NCI-H345 (cell line): Measurements from ENCODE around the gene FAM181A.
A peak's percentile ranks its signal among the peaks of the same experiment; 100 is the strongest.

Experiments used
- DNase-seq: peaks from one replicate; lab custom pipeline; 2025; lab: John Stamatoyannopoulos, UW

FAM181A gene

DNA sequence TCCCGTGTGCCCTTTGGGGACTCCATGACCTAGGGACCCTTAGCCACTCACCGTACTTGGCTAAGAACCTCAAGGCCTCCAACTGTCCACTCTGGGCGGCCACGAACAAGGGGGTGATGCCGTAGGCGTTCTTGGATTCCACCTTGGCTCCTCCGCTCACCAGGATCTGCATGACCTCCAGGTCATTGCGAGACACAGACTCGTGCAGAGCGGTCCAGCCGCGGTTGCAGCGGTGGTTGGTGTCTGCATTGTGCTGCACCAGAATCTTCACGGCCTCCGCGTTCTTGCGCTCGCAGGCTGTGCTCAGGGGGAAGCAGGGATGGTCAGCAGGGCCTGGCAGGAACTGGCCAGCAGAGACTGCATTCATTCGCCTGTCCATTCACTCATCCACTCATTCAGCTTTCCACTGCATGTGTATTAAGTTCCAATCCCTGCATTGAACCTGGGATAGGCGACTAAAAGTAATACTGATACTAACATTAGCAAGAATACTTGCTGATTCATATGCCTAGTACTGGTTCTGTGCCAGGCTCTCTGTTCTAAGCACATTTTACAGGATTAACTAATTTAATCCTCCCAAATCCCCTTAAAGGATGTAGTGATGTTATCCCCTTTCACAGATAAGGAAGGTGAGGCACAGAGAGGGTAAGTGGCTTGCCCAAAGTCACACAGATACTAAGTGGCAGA lies 23.9 kb downstream of the FAM181A start:
- DNase-seq, result no peak

DNA sequence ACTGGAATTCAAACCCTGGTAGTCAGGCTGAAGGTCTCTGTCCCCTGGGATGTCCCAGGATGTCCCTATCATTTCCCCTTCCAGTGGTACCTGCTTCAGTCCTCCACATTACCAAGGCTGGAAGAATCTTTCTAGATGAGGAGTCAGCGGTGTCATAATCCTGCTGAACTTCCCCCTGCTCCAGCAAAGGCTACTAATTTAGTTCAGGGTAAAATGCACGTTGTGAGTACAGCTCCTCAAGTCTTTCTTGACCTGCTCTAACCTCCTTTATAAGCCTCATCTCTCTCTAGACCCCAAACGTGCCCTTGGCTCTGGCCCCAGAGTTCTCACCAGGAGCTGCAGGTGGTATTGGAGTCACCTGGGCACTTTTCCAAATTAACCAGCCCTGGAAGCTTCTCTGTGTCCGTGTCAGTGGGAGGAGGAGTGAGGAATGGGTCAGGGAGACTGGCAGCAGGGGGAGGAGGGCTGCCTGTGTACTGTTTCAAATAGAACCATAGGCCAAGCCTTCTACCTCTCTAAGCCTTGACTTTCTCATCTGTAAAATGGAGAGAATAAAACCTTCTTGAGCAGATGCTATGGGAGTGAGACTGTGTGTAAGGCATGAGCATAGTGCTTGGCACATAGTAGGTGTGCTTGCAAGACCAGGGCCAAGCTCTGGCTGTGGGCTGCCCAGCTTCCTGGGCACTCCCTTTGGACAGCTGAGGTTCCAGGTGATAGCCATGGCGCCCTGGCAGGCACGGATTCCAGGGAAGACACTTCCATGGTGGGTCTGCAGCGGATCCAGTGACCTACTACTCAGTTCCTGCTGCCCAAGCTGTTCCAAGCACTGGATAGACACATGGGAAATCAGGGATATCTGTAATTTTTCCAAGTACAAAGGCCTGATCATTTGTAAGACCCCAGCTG lies 24.7 kb downstream of the FAM181A start:
- DNase-seq, result no peak

DNA sequence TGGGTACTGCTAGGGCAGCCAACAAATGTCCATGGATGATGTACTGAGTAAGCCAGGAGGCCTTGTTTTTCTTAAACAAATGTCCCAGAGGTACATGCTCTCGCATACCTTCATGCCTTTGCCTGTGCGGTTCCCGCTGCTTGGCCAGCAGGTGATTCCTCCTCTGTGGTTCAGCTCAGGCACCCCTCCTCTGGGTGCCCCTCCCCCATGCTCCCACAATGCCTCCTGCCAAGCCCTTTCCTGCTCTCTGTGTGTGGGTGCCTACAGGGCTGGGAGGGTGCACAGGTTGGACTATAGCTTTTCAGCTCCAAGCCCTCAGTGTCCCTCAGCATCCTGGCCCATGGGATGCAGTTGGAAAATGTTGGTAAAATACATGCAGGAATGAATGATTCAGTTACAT lies 25.7 kb downstream of the FAM181A start:
- DNase-seq, result no peak

DNA sequence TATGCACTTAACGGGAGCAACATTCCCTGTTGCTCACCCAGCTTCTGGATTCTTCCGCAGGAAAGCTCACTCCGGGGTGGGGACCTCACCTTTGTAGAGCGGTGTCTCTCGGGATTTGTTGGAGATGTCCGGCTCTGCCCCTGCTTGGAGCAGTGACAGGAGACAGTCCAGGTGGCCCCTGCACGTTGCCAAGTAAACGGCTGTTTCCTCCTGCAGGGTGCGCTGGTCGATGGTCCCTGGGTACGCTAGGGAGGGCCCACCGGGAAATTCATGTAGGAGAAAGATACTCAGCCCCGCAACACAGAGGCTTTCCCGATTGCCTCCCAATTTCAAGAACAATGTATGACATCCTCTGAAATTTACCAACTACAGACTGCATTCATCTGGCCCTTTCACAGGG lies 26.1 kb downstream of the FAM181A start:
- no peak for DNase-seq

DNA sequence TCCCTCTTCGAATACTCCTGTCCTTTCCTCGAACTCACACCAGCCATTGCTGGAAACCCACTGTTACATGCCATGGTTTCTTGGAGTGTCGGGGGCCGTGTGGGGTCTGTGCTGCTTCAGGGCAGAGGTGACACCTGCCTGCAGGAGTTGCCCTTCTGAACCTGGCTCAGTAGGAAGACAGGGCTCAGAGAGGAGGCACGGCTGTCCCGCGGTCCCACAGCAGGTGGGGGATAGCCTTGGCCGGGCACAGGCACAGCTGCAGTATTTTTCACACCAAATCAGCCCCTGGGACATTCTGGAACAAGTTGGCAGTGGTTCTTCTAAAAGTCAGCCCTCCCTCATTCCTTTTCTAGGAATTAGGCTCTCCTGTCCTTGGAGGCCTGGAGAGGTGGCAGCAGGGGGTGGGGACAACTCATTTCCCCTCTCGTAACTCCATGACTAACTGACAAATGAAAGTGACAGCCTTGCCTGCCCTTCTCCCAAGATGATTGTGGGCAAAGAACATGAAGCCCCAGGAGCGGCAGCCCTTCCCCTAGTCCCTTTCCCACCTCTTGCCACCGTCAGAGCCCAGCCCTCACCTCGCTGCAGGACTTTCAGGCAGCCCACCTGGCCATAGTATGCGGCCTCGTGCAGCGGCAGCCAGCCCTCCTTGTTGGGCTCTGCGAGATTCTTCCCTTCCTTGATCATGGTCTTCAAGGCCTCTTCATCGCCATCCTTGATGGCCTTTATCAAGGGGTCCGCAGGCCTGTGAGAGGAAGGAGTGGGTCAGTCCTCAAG lies 26.8 kb downstream of the FAM181A start:
- no peak for DNase-seq

DNA sequence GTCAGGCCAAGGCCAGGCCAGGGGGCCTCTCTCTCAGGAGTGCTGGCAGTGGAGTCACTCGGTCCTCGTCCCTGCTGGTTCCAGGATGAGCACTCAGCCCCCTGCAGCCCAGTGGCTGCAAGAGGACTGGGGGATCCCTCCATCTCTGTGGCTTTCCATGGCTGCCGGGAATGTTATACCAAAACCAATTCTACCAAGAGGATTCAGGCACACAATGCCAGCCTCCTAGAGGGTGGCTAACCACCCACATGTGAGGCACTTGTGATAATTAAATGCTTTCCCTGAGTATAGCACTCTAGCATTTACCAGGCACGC lies 27.3 kb downstream of the FAM181A start:
- no peak for DNase-seq

DNA sequence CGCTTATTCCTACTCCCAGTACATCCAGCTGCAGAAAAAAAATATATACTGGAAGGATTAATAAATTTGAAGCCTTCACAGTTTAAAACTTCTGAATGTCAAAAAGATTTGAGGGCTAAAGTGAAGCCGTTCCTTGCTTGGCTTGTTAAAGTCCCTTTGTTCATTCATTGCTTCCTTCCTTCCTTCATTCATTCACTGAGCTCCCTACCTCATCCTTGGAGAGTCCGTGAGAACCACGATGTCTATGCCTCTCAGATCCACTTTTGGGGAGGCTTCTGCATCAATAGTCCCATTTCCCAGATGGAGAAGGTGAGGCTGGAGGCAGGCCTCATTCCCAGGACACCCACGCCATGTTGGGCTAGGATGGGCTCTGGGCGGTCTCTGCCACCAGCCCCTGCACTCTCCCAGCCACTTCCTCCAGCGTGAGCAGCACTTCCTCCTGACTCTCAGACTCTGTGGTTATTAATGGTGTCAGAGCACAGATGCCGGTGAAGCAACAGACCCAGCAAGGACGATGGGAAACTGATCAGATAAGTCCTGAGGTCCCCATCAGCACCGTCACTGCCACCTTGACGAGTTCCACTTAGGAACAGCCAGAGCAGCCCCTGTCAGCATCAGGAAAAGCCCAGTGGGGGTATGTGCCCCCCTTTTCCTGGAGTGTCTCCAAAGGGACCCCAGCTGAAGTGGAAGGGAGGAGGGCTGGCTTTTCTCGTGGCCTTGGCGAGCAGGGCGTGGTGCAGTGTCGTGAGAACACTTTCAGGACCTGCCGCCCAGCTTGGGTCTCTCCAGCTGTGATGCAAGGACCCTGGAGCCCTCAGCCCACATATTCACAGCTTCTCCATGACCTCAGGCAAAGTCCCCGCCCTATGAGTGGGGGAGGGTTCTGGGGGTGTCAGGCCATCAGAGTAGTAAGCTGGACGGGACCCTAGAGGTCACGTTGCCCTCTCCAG lies 28.0 kb downstream of the FAM181A start:
- no peak for DNase-seq

DNA sequence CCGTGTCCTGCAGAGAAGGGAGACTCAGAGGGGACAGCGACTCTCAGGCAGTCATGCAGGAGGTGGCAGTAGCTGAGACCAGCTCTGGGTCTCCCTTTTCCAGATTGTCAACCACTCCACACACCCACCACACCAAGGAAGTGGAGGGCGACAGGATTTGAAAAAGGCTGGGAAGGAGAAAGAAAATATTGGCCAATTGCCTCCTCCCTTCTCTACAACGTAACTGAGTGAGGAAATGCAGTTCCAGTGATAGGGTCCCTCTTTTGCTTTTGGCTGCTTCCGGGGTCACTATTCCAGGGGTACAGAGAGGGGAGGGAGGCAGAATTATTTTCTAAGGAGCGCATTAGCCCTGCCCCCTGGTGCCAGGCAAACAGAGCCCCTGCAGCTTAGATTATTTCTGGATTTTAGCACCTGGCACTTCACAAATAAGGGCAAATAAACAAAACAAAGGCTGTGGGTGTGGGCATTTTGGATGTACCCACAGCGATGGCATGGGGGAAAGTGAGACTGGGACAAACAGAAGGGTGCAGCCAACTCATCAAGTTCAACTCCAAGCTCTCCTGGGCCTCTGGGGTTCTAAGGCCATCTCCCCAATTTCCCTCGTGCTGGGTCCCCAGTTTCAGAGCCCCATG lies 28.8 kb downstream of the FAM181A start:
- DNase-seq, result peak; percentile 57

DNA sequence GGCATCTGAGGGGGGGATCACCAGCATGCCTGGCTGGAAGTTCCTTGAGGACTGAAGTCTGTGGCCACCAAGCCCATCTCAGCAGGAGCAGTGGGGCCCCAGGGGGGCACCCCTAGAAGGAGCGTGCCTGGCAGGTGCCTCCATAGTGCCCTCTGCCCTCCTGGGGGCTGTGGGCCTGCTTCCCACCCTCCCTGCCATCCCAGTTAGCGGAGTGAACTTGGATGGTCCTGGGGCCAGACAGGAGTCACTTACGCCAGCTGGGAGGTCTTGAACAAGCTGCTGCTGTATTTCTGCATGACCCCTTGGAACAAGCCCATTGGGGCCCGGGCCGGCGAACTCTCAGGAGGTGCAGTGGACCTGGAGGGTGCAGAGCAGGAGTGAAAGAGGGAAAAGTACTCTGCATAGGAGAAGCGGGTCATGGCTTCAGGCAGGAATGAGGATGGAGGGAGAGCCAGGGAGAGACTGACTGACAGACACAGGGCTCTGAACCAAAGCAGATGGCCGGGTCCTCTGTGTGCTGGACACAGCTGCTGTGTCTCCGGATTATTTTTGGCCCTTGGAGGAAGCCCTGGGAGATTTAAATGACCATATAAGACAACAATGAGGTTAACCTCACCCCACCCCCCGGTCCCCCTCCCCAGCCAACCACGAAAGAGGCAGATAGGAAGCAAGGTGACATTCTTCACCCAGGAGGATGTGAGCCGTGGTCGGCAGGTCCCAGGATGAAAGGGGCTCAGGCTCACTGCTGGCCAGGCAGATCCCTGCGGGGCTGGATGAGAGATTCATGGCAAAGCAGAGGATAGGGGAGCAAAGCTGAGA lies 29.6 kb downstream of the FAM181A start:
- no peak for DNase-seq

DNA sequence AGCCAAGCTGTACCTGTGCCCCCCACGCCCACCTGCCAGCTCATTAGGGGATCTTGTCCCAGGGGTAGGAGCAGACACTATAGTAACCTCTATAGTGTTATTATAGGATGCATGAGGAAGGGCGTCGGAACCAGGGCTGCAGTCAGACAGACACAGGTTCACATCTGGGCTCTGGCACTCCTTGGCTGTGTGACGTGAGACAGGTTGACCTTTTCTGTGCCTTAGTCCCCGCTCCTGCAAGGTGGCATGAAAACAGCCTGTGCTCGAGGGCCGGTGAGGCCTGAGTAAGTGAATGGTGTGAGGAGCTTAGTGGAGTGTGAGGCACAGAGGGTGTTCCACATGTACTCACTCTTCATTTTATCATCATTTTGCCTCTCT lies 30.2 kb downstream of the FAM181A start:
- DNase-seq, result no peak

DNA sequence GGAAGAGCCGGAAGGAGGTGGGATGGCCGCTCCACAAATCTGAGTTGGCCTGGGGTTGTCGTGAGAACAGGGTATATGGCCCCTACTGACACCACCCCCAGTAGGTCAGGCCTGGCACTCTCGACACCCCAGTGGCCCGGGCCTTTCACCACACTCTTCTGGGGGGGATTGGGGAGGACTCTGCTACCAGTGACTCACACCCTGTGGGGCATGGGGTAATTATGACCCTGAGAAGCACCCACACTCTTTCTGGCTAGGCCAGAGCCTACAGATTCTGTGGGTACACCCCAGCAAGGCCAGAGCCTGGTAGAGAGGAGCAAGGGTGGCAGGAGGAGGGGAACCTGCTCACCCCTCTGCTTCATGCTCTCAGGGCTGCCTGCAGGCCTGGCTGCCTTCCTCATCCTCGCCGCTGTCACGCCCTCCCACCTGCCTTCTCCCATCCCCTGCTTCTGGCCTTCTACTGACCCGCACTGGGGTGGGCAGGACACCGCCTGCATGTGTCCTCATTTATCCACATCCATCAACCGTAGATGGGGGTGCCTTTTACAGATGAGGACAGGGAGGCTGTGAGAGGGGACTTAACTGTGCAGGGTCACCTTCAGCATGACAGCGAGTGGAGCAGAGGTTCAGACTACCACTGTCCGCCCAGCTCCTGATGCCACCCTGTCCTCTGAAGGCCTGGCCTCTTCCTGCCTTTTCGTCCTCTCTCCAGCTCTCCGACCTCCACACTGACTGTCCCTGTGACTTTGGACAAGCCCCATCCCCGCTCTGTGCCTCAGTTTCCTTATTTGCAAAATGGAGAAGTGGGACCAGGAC lies 30.8 kb downstream of the FAM181A start:
- no peak for DNase-seq

DNA sequence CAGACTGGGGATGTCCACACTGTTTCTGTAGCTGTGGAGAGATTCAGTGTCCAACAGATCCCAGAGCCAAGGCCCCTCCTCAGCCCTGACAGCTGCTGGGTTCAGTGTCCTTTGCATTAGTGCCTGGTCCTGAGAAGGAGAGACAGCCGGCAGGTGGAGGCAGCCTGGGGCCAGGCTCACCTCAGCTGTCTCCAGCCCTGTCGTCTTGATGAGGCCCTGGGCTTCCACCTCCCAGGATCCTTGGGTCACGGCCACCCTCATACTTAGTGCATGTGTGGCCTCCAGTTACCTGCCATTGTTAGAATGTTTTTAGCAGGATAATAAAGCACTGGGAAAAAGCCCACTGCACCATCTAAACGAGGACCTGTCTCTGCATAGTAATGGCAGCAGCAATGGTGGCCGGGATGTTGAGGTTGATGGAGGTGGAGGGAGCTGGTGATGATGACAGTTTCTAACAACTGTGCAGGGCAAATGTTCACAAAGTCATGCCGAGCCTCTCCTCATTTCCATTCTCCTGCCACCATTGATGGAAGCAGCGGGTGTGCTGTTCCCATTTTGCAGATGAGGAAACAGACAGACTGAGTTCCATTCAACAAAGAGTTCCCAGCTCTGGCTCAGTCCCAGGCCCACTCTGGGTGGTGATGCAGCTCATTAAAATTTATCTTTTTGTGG lies 31.6 kb downstream of the FAM181A start:
- no peak for DNase-seq

DNA sequence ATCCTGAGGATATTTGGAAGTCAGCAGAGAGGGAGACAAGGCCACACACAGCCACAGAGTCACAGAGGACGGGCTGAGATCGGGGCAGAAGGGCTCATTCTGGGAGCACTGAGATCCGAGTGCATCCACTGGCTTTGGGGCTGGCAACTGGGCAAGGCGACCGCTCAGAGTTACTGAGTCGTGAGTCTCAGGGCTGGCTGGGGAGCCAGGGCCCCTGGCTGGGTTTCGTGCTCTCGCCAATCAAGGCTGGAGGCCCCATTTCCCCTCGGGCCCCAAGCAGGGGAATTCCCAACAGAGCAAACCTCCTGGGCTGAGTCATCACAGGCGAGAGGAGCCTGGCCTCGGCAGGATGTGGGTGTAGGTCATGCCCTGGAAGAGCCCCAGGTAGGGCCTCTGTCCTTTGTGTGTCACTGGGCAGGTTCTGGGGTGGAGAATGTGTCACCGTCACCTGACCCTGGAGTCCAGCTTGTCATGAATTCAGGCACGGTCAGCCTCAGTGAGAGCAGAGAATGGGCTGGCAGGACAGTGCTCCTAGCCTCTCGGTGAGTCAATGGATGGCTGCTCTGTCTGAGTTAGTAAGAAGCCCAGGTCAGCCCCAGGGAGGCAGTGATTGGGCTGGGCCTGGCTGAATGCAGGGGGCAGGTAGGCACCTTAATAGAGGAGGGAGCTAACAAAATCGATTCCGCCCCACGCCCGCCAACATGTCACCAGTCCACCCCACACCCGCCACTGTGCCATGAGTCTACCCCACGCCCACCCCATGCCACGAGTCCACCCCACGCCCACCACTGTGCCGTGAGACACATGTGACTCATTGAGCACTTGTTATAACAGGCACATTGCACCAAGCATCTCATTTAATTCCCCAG lies 32.3 kb downstream of the FAM181A start:
- DNase-seq, result no peak

DNA sequence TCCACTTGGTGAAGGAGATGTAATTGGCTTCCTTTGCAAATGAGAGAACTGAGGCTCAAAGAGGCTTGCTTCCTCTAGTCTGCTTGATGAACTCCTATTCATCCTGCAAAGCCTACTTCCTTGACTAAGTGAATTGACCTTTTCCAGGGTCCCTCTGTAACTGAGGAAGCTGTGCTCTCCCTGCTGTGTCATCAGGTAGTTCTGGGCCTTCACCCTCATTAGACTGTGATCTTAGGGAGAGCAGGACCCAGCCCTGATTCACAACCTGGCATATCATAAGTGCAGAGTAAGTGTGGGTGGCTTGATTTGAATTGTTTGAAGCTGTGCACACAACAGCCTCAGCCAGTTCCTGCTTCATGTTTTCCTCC lies 32.9 kb downstream of the FAM181A start:
- no peak for DNase-seq

DNA sequence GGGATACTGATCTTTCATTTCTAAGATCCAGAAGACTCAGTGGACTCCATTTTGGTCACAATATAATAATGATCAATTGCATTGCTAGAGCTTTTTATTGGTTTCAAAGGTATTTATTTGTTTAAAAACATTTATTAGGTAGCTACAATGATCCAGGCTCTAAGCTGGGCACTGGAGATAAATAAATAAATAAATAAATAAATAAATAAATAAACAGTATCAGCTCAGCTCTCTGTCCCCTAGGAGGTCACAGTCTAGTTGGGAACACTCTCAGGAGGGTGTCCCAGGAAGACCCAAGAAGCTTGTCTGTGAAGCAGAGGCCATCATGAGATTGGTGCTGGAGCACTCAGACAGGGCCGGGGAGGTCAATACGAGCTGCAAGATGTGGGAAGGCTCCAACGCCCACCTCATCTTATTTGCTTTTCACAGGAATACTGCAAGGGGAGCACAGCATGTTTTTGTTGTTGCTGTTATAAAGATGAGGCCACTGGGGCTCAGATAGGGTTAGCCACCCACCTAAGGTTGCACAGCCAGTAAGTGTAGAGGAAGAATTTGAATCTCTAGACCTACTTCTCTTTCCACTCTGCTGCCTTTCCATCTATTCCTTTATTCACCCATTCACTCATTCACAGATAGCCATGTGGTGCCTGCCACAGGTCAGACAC lies 33.8 kb downstream of the FAM181A start:
- no peak for DNase-seq

DNA sequence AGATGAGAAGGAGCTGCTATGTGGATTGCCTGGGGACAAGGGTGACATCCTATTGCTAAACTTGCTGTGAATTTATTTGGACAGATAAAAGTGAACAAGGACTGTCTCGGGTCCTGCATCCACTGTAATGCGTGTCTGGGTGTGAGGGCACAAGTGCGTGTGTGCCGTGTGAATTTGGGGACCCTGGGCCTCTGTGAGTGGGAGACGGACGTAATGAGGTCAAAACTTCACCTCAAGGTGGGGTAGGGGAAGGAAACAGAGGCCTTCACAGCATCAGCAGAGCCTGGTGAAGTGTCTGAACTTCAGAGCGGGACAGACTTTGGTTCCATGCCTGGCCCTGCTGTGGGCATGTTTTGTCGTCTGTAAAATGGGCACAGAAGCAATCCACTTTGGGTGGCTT lies 34.5 kb downstream of the FAM181A start:
- no peak for DNase-seq
